SK-N-SH treated with all-trans-retinoic acid at 6 μM for 48 hours (cell line): ENCODE measurements around the gene ZBED1.

ENCODE experiments used
- ATAC-seq: fragments of 200-7000 bp; cut with Tn5 transposase; 3 replicates; pipeline ENCODE4 v1.9.1; 2020; ENCODE audit warnings: mild to moderate bottlenecking, moderate library complexity
- ARNTL ChIP-seq: fragments of 450-650 bp; formaldehyde crosslinking; IDR thresholded peaks from 2 replicates; pipeline ENCODE4 v1.5.0; 2020; ENCODE audit warnings: low read depth, mild to moderate bottlenecking, moderate library complexity, borderline replicate concordance
- BACH2 ChIP-seq: fragments of 250-450 bp; sonication (Bioruptor Pico); IDR thresholded peaks from 2 replicates; pipeline ENCODE4 v1.9.0; 2021; ENCODE audit warnings: mild to moderate bottlenecking, borderline replicate concordance
- CSDC2 ChIP-seq: fragments of 250-450 bp; sonication (Bioruptor Pico); IDR thresholded peaks from 2 replicates; pipeline ENCODE4 v1.5.0; 2020; ENCODE audit warnings: mild to moderate bottlenecking, moderate library complexity
- ESRRG ChIP-seq: fragments of 250-450 bp; sonication (Bioruptor Pico); IDR thresholded peaks from 2 replicates; pipeline ENCODE4 v1.6.1; 2021; ENCODE audit warnings: mild to moderate bottlenecking
- GLIS3 ChIP-seq: fragments of 250-450 bp; sonication (Bioruptor Pico); IDR thresholded peaks from 2 replicates; pipeline ENCODE4 v1.5.0; 2020; ENCODE audit warnings: mild to moderate bottlenecking, moderate library complexity
- ISL1 ChIP-seq: fragments of 250-450 bp; sonication (Bioruptor Pico); IDR thresholded peaks from 2 replicates; pipeline ENCODE4 v2.1.2; 2022; ENCODE audit warnings: mild to moderate bottlenecking, moderate library complexity
- OSR1 ChIP-seq: fragments of 250-450 bp; sonication (Bioruptor Pico); IDR thresholded peaks from 2 replicates; pipeline ENCODE4 v1.8.0; 2022; ENCODE audit warnings: moderate library complexity, mild to moderate bottlenecking, inconsistent platforms
- PPARA ChIP-seq: fragments of 250-450 bp; sonication (Bioruptor Pico); IDR thresholded peaks from 2 replicates; pipeline ENCODE4 v1.5.0; 2020; ENCODE audit warnings: mild to moderate bottlenecking, borderline replicate concordance
- RARB ChIP-seq: fragments of 250-450 bp; sonication (Bioruptor Pico); IDR thresholded peaks from 2 replicates; pipeline ENCODE4 v1.8.0; 2021; ENCODE audit warnings: mild to moderate bottlenecking, moderate library complexity
- SNAI2 ChIP-seq: fragments of 250-450 bp; sonication (Bioruptor Pico); IDR thresholded peaks from 2 replicates; pipeline ENCODE4 v1.5.0; 2020; ENCODE audit warnings: mild to moderate bottlenecking, moderate library complexity
- TCF4 ChIP-seq: fragments of 250-450 bp; sonication (Bioruptor Pico); IDR thresholded peaks from 2 replicates; pipeline ENCODE4 v1.8.0; 2021; ENCODE audit warnings: mild to moderate bottlenecking, moderate library complexity, borderline replicate concordance
- ZC3H10 ChIP-seq: fragments of 250-450 bp; sonication (Bioruptor Pico); IDR thresholded peaks from 2 replicates; pipeline ENCODE4 v1.5.1; 2021; ENCODE audit warnings: mild to moderate bottlenecking, moderate library complexity
- ZFP30 ChIP-seq: fragments of 450-650 bp; formaldehyde crosslinking; IDR thresholded peaks from 2 replicates; pipeline ENCODE4 v1.5.0; 2022; ENCODE audit warnings: mild to moderate bottlenecking, moderate library complexity
- ZNF8 ChIP-seq: fragments of 450-650 bp; formaldehyde crosslinking; IDR thresholded peaks from 2 replicates; pipeline ENCODE4 v1.5.0; 2020; ENCODE audit warnings: mild to moderate bottlenecking, moderate library complexity
- TF ChIP-seq, protein P1 (sequence below): fragments of 250-450 bp; sonication (Bioruptor Pico); IDR thresholded peaks from 2 replicates; pipeline ENCODE4 v1.8.0; 2020; ENCODE audit warnings: mild to moderate bottlenecking, moderate library complexity, borderline replicate concordance
- TF ChIP-seq, protein P2 (sequence below): fragments of 250-450 bp; sonication (Bioruptor Pico); IDR thresholded peaks from 2 replicates; pipeline ENCODE4 v1.8.0; 2021; ENCODE audit warnings: low read depth, mild to moderate bottlenecking, moderate library complexity, borderline replicate concordance
- TF ChIP-seq, protein P3 (sequence below): fragments of 250-450 bp; sonication (Bioruptor Pico); IDR thresholded peaks from 2 replicates; pipeline ENCODE4 v1.5.0; 2020; ENCODE audit warnings: mild to moderate bottlenecking, moderate library complexity
- TF ChIP-seq, protein P4 (sequence below): fragments of 250-450 bp; sonication (Bioruptor Pico); IDR thresholded peaks from 2 replicates; pipeline ENCODE4 v1.5.1; 2021; ENCODE audit warnings: mild to moderate bottlenecking, moderate library complexity
- TF ChIP-seq, protein P5 (sequence below): fragments of 250-450 bp; sonication (Bioruptor Pico); IDR thresholded peaks from 2 replicates; pipeline ENCODE4 v1.5.1; 2020; ENCODE audit warnings: low read depth, mild to moderate bottlenecking, moderate library complexity

Gene ZBED1

DNA sequence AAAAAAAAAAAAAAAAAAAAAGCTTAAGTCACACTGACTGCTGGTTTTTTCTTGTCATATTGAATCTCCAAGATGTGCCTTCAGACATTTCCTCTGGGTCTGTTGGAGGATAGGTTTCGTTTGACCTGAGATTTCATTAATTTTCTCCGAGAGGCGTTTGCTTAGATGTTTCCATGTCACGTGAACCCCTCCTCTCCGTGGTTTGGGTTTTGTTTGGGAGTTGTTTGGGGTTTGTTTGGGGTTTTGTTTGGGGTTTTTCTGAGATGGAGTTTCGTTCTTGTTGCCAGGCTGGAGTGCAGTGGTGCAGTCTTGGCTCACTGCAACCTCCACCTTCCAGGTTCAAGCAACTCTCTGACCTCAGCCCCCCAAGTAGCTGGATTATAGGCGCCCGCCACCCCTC is 40.8 kb upstream of the ZBED1 start:
- TF ChIP-seq, protein P1, sequence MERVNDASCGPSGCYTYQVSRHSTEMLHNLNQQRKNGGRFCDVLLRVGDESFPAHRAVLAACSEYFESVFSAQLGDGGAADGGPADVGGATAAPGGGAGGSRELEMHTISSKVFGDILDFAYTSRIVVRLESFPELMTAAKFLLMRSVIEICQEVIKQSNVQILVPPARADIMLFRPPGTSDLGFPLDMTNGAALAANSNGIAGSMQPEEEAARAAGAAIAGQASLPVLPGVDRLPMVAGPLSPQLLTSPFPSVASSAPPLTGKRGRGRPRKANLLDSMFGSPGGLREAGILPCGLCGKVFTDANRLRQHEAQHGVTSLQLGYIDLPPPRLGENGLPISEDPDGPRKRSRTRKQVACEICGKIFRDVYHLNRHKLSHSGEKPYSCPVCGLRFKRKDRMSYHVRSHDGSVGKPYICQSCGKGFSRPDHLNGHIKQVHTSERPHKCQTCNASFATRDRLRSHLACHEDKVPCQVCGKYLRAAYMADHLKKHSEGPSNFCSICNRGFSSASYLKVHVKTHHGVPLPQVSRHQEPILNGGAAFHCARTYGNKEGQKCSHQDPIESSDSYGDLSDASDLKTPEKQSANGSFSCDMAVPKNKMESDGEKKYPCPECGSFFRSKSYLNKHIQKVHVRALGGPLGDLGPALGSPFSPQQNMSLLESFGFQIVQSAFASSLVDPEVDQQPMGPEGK (CRISPR knock-in tag) = no peak
- no peak for TF ChIP-seq ARNTL (CRISPR knock-in tag)
- TF ChIP-seq GLIS3 (CRISPR knock-in tag) = no peak
- no peak for ATAC-seq

DNA sequence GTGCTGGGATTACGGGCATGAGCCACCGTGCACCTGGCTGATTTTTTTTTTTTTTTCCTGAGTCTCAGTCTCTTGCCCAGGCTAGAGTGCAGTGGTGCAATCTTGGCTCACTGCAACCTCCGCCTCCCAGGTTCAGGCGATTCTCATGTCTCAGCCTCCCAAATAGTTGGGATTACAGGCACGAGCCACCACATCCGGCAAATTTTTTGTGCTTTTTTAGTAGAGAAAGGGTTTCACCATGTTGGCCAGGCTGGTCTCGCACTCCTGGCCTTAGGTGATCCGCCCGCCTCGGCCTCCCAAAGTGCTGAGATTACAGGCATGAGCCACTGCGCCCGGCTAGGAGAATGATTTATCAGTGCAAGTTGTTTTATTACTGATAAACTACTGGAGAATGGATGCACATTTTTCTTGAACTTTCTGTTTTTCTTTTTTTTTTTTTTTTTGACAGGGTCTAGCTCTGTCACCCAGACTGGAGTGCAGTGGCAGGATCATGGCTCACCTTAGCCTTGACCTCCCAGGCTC is 39.7 kb upstream of the ZBED1 start:
- TF ChIP-seq BACH2 (no peak), SNAI2 (CRISPR knock-in tag) (no peak), ZFP30 (CRISPR knock-in tag) (no peak), ZC3H10 (CRISPR knock-in tag) (no peak), PPARA (CRISPR knock-in tag) (no peak), ZNF8 (CRISPR knock-in tag) (no peak), TCF4 (CRISPR knock-in tag) (no peak), OSR1 (no peak)
- TF ChIP-seq, protein P2, sequence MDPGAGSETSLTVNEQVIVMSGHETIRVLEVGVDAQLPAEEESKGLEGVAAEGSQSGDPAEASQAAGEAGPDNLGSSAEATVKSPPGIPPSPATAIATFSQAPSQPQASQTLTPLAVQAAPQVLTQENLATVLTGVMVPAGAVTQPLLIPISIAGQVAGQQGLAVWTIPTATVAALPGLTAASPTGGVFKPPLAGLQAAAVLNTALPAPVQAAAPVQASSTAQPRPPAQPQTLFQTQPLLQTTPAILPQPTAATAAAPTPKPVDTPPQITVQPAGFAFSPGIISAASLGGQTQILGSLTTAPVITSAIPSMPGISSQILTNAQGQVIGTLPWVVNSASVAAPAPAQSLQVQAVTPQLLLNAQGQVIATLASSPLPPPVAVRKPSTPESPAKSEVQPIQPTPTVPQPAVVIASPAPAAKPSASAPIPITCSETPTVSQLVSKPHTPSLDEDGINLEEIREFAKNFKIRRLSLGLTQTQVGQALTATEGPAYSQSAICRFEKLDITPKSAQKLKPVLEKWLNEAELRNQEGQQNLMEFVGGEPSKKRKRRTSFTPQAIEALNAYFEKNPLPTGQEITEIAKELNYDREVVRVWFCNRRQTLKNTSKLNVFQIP (CRISPR knock-in tag) = no peak
- TF ChIP-seq, protein P3, sequence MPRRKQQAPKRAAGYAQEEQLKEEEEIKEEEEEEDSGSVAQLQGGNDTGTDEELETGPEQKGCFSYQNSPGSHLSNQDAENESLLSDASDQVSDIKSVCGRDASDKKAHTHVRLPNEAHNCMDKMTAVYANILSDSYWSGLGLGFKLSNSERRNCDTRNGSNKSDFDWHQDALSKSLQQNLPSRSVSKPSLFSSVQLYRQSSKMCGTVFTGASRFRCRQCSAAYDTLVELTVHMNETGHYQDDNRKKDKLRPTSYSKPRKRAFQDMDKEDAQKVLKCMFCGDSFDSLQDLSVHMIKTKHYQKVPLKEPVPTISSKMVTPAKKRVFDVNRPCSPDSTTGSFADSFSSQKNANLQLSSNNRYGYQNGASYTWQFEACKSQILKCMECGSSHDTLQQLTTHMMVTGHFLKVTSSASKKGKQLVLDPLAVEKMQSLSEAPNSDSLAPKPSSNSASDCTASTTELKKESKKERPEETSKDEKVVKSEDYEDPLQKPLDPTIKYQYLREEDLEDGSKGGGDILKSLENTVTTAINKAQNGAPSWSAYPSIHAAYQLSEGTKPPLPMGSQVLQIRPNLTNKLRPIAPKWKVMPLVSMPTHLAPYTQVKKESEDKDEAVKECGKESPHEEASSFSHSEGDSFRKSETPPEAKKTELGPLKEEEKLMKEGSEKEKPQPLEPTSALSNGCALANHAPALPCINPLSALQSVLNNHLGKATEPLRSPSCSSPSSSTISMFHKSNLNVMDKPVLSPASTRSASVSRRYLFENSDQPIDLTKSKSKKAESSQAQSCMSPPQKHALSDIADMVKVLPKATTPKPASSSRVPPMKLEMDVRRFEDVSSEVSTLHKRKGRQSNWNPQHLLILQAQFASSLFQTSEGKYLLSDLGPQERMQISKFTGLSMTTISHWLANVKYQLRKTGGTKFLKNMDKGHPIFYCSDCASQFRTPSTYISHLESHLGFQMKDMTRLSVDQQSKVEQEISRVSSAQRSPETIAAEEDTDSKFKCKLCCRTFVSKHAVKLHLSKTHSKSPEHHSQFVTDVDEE (CRISPR knock-in tag) = no peak
- TF ChIP-seq, protein P4, sequence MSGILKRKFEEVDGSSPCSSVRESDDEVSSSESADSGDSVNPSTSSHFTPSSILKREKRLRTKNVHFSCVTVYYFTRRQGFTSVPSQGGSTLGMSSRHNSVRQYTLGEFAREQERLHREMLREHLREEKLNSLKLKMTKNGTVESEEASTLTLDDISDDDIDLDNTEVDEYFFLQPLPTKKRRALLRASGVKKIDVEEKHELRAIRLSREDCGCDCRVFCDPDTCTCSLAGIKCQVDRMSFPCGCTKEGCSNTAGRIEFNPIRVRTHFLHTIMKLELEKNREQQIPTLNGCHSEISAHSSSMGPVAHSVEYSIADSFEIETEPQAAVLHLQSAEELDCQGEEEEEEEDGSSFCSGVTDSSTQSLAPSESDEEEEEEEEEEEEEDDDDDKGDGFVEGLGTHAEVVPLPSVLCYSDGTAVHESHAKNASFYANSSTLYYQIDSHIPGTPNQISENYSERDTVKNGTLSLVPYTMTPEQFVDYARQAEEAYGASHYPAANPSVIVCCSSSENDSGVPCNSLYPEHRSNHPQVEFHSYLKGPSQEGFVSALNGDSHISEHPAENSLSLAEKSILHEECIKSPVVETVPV (CRISPR knock-in tag) = no peak
- TF ChIP-seq, protein P1 (CRISPR knock-in tag) = no peak
- TF ChIP-seq, protein P5, sequence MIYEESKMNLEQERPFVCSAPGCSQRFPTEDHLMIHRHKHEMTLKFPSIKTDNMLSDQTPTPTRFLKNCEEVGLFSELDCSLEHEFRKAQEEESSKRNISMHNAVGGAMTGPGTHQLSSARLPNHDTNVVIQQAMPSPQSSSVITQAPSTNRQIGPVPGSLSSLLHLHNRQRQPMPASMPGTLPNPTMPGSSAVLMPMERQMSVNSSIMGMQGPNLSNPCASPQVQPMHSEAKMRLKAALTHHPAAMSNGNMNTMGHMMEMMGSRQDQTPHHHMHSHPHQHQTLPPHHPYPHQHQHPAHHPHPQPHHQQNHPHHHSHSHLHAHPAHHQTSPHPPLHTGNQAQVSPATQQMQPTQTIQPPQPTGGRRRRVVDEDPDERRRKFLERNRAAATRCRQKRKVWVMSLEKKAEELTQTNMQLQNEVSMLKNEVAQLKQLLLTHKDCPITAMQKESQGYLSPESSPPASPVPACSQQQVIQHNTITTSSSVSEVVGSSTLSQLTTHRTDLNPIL = no peak
- ATAC-seq = no peak

DNA sequence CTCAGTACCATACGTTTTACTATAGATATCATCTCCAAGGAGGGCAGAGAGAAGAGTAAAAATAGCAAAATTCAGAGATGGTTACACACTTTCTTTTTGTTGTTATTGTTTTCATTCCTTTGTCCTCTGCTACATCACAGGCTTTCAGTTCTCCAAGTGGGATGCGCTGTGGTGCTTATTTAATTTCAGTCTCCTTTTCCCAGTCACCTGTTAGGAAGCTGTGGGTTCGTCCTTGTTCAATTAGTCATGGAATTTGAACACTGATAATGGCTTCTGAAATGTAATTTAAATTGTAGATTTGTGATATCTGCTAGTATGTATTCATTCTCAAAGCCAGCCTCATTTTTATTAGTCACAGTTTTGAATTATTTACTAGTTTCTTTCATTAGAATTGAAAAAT is 38.8 kb upstream of the ZBED1 start:
- ATAC-seq = no peak
- TF ChIP-seq ISL1 (CRISPR knock-in tag) (no peak), ESRRG (no peak), ZNF8 (CRISPR knock-in tag) (no peak), ARNTL (CRISPR knock-in tag) (no peak), CSDC2 (CRISPR knock-in tag) (no peak), RARB (CRISPR knock-in tag) (no peak), TCF4 (CRISPR knock-in tag) (no peak), BACH2 (no peak), PPARA (CRISPR knock-in tag) (no peak), SNAI2 (CRISPR knock-in tag) (no peak)
- TF ChIP-seq, protein P2 (CRISPR knock-in tag) = no peak
- TF ChIP-seq, protein P4 (CRISPR knock-in tag) = no peak
- TF ChIP-seq, protein P3 (CRISPR knock-in tag) = no peak
